ENCODE results near the gene NCAM2.

DNA sequence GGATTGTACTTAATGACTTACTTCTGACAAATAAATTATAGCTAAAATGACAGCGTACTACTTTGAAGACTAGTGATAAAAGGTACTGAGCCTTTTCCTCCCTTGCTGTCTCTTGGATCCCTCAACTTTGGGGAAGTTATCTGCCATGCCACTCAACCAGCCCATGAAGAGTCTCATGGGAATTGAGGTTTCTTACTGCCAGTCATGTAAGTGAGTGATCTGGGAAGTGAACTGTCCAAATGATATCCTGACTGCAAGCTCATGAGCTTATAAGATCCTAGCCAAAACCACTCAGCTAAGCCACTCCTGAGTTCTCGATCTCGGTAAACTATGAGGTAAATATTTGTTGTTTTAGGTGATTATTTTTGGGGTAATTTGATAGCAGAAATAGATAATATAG, 247.8 kb downstream of the NCAM2 start:
- TF ChIP-seq FOXM1 (IDR thresholded peaks at IDR 0.05; ENCODE audit: borderline replicate concordance), result no peak
- no peak for TF ChIP-seq NFRKB (IDR thresholded peaks at IDR 0.05)
- TF ChIP-seq, protein P1, sequence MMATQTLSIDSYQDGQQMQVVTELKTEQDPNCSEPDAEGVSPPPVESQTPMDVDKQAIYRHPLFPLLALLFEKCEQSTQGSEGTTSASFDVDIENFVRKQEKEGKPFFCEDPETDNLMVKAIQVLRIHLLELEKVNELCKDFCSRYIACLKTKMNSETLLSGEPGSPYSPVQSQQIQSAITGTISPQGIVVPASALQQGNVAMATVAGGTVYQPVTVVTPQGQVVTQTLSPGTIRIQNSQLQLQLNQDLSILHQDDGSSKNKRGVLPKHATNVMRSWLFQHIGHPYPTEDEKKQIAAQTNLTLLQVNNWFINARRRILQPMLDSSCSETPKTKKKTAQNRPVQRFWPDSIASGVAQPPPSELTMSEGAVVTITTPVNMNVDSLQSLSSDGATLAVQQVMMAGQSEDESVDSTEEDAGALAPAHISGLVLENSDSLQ (IDR thresholded peaks at IDR 0.05), result no peak
- no peak for TF ChIP-seq CTBP1 (IDR thresholded peaks at IDR 0.05; ENCODE audit: borderline replicate concordance)
- TF ChIP-seq FOXK2 (IDR thresholded peaks at IDR 0.05), result no peak
- TF ChIP-seq SUZ12 (IDR thresholded peaks at IDR 0.05), result no peak
- TF ChIP-seq FOXA1 (IDR thresholded peaks at IDR 0.05), result no peak
- no peak for TF ChIP-seq SP1 (IDR thresholded peaks at IDR 0.05)
- TF ChIP-seq ELF4 (IDR thresholded peaks at IDR 0.05), result no peak
